DOHH2 (cell line): ENCODE measurements around the gene DCST1.

ENCODE experiments used
- H3F3A ChIP-seq: fragments of 200-600 bp; sonication (generic), shearing (Covaris generic); 2 replicates; pipeline ENCODE4 v1.6.0; 2016; ENCODE audit warnings: antibody characterized with exemption, mild to moderate bottlenecking; ENCODE audit not compliant: control insufficient read depth, insufficient read depth
- H3K27ac ChIP-seq: fragments of 200-600 bp; sonication (generic); 2 replicates; pipeline ENCODE4 v1.5.1; 2014; ENCODE audit warnings: low read depth, mild to moderate bottlenecking, low read length, moderate library complexity
- H3K27me3 ChIP-seq: fragments of 200-600 bp; sonication (generic); 2 replicates; pipeline ENCODE4 v1.6.1; 2014; ENCODE audit warnings: mild to moderate bottlenecking, low read length, mixed read lengths; ENCODE audit not compliant: control insufficient read depth
- H3K36me3 ChIP-seq: fragments of 200-600 bp; sonication (generic); 2 replicates; pipeline ENCODE4 v1.6.1; 2014; ENCODE audit warnings: mild to moderate bottlenecking, low read length, moderate library complexity, mixed read lengths; ENCODE audit not compliant: control insufficient read depth
- H3K4me1 ChIP-seq: fragments of 200-600 bp; sonication (generic); 2 replicates; pipeline ENCODE4 v1.6.1; 2014; ENCODE audit warnings: mild to moderate bottlenecking, low read length, mixed read lengths; ENCODE audit not compliant: control insufficient read depth
- H3K4me2 ChIP-seq: fragments of 200-600 bp; sonication (generic); 2 replicates; pipeline ENCODE4 v1.6.0; 2014; ENCODE audit warnings: mild to moderate bottlenecking, low read length, moderate library complexity
- H3K4me3 ChIP-seq: fragments of 200-600 bp; sonication (generic); 2 replicates; pipeline ENCODE4 v1.5.1; 2014; ENCODE audit warnings: mild to moderate bottlenecking, low read length, mixed read lengths
- H3K79me2 ChIP-seq: fragments of 200-600 bp; sonication (generic); 2 replicates; pipeline ENCODE4 v1.6.1; 2014; ENCODE audit warnings: mild to moderate bottlenecking, low read length, mixed read lengths; ENCODE audit not compliant: control insufficient read depth
- H3K9me2 ChIP-seq: fragments of 200-600 bp; sonication (generic); replicated peaks from 2 replicates; pipeline ENCODE4 v1.6.1; 2014; ENCODE audit warnings: mild to moderate bottlenecking, low read length, mixed read lengths; ENCODE audit not compliant: control insufficient read depth
- H3K9me3 ChIP-seq: fragments of 200-600 bp; sonication (generic); 2 replicates; pipeline ENCODE4 v1.6.1; 2014; ENCODE audit warnings: antibody characterized with exemption, low read length, mixed read lengths; ENCODE audit not compliant: control insufficient read depth, insufficient read depth
- H4K20me1 ChIP-seq: fragments of 200-600 bp; sonication (generic); 2 replicates; pipeline ENCODE4 v1.6.0; 2014; ENCODE audit warnings: low read depth, mild to moderate bottlenecking, antibody characterized with exemption, low read length, moderate library complexity; ENCODE audit not compliant: control insufficient read depth, insufficient read depth
- CTCF ChIP-seq: fragments of 200-600 bp; sonication (generic); IDR thresholded peaks from one replicate; pipeline ENCODE4 v1.5.1; 2014; ENCODE audit warnings: antibody characterized with exemption, mild to moderate bottlenecking, low read depth, low read length; ENCODE audit not compliant: poor library complexity, severe bottlenecking
- EZH2phosphoT487 ChIP-seq: fragments of 200-600 bp; sonication (generic); IDR thresholded peaks from 2 replicates; pipeline ENCODE4 v1.6.1; 2017; ENCODE audit warnings: borderline replicate concordance, mild to moderate bottlenecking, antibody characterized with exemption, low read length, moderate library complexity, mixed read lengths

The DCST1 gene

DNA sequence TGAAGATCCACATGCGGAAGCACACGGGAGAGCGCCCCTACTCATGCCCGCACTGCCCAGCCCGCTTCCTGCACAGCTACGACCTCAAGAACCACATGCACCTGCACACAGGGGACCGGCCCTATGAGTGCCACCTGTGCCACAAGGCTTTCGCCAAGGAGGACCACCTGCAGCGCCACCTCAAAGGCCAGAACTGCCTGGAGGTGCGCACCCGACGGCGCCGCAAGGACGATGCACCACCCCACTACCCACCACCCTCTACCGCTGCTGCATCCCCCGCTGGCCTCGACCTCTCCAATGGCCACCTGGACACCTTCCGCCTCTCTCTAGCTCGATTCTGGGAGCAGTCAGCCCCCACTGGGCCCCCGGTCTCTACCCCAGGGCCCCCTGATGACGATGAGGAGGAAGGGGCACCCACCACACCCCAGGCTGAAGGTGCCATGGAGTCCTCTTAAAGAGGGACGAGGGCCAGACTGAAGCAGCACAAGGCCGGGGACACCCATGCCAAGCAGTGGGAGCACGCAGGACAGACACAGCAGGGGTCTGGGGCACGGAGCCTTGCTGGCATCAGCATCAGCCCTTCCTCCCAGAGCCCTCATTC lies 17.3 kb upstream of the DCST1 start:
- Histone ChIP-seq H3K27ac (peak overlapping the region; percentile 66), H3K4me2 (peak overlapping the region; percentile 90), H3F3A (peaks cover 25% of the 10 kb centered on the region), H3K79me2 (no peaks in the 10 kb centered on the region), H3K27me3 (no peaks in the 10 kb centered on the region), H3K36me3 (peaks cover 24% of the 10 kb centered on the region), H3K9me3 (no peaks in the 10 kb centered on the region), H3K4me3 (peak overlapping the region; percentile 14), H3K4me1 (peaks cover 71% of the 10 kb centered on the region), H3K9me2 (no peaks in the 10 kb centered on the region), H4K20me1 (no peaks in the 10 kb centered on the region)
- TF ChIP-seq EZH2phosphoT487 (no peak), CTCF (no peak)

DNA sequence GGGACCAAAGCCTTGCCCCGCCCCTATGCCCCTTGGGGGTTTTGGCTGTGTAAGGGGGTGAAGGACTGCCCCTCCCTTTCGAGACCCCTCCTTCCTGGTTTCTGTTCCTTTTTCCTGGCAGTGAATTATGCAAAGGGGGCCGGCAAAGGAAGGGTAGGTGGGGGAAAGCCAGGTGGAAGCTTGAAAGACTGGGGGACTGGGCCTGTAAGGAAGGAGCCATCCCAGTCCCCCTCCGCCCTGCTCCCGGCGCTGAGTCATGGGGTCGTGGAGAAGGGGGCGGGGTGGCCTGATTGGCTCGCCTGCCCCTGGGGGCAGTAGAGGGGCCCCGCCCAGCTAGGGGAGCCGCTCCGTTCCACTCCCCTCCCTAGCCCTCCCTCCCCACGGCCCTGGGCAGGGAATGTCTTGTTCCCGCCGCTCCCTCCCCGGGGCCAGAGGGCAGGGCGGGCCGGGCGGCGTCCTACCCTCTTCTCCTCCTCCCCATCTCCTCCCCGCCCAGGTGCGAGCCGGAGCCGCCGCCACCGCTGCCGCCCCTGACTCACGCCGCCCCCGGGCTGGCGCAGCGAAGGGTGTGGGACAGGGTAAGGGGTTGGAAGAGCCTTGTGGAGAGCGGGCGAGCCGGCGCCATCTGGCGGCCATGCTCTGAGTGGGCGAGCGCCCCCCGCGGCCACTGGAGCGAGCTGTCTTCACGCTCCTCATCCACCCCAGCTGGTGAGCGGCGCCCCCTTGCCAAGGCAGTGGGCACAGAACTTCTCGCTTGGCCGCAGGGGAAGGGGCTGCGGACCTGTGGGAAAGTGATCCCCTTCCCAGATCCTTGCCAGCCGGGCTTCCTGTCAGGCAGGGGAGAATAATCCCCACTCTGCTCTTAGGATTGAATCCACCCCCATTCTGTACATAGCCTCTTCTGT lies 16.3 kb upstream of the DCST1 start:
- H3F3A ChIP-seq: peaks cover 25% of the 10 kb centered on the region
- peaks cover 24% of the 10 kb centered on the region for H3K36me3 ChIP-seq
- peaks cover 66% of the 10 kb centered on the region for H3K4me1 ChIP-seq
- H3K27me3 ChIP-seq: no peaks in the 10 kb centered on the region
- peak overlapping the region; percentile 65 for H3K4me3 ChIP-seq
- peak overlapping the region; percentile 66 for H3K27ac ChIP-seq
- H3K4me2 ChIP-seq: peak overlapping the region; percentile 90
- no peaks in the 10 kb centered on the region for H4K20me1 ChIP-seq
- H3K9me3 ChIP-seq: no peaks in the 10 kb centered on the region
- TF ChIP-seq CTCF (peak; percentile 100), EZH2phosphoT487 (no peak)
- no peaks in the 10 kb centered on the region for H3K79me2 ChIP-seq
- no peaks in the 10 kb centered on the region for H3K9me2 ChIP-seq

- Histone ChIP-seq H3K4me1 (peaks cover 59% of the 10 kb centered on the region), H3K4me2 (peak overlapping the region; percentile 90), H3K27me3 (0 out of 2 replicates have a peak, but pooled peaks cover 2% of the 10 kb centered on the region), H4K20me1 (no peaks in the 10 kb centered on the region), H3K9me2 (no peaks in the 10 kb centered on the region), H3K9me3 (no peaks in the 10 kb centered on the region), H3K27ac (peak overlapping the region; percentile 66), H3K79me2 (no peaks in the 10 kb centered on the region), H3K4me3 (peak overlapping the region; percentile 65), H3F3A (peaks cover 18% of the 10 kb centered on the region), H3K36me3 (peaks cover 24% of the 10 kb centered on the region)
- no peak for TF ChIP-seq EZH2phosphoT487
- TF ChIP-seq CTCF: no peak
These were observed 15.7 kb upstream of the DCST1 start for GRCh38 chr1:155017946-155018316.
